H9 (cell line): Measurements from ENCODE around the gene MRRF. TPM values are rescaled to one million over a fixed set of nuclear protein-coding genes. Genes with fewer than 3 reads are reported as not detected.

Source experiments
- DNase-seq: peaks from one replicate; pipeline ENCODE4 v3.0.0-alpha.2; 2017
- H2AFZ ChIP-seq: one replicate; pipeline ENCODE4 v1.6.1; 2013; ENCODE audit warnings: mild to moderate bottlenecking, low read length, control low read depth, moderate library complexity
- H2AK5ac ChIP-seq: 2 replicates; pipeline ENCODE4 v1.6.1; 2013; ENCODE audit warnings: low read length, control low read depth, mixed read lengths; ENCODE audit not compliant: insufficient read length
- H2BK120ac ChIP-seq: one replicate; pipeline ENCODE4 v1.6.1; 2013; ENCODE audit warnings: low read depth, mild to moderate bottlenecking, low read length, control low read depth, inconsistent platforms; ENCODE audit not compliant: poor library complexity, severe bottlenecking
- H2BK12ac ChIP-seq: 2 replicates; pipeline ENCODE4 v1.6.1; 2013; ENCODE audit warnings: low read length, control low read depth, mixed read lengths, low read depth; ENCODE audit not compliant: insufficient read length
- H2BK15ac ChIP-seq: 2 replicates; pipeline ENCODE4 v1.6.1; 2013; ENCODE audit warnings: low read depth, low read length, control low read depth
- H2BK20ac ChIP-seq: one replicate; pipeline ENCODE4 v1.6.1; 2013; ENCODE audit warnings: low read depth, mild to moderate bottlenecking, low read length, control low read depth, inconsistent platforms; ENCODE audit not compliant: poor library complexity, severe bottlenecking
- H2BK5ac ChIP-seq: 2 replicates; pipeline ENCODE4 v1.6.1; 2013; ENCODE audit warnings: low read length, control low read depth, mixed read lengths; ENCODE audit not compliant: insufficient read length
- H3K14ac ChIP-seq: 2 replicates; pipeline ENCODE4 v1.6.1; 2013; ENCODE audit warnings: low read length, control low read depth; ENCODE audit not compliant: insufficient read depth
- H3K18ac ChIP-seq: 2 replicates; pipeline ENCODE4 v1.6.1; 2013; ENCODE audit warnings: low read depth, mild to moderate bottlenecking, mixed read lengths, low read length, control low read depth; ENCODE audit not compliant: insufficient read length
- H3K23ac ChIP-seq: 2 replicates; pipeline ENCODE4 v1.6.1; 2013; ENCODE audit warnings: low read length, control low read depth, mixed read lengths, low read depth; ENCODE audit not compliant: insufficient read length
- H3K23me2 ChIP-seq: 2 replicates; pipeline ENCODE4 v1.6.1; 2013; ENCODE audit warnings: low read depth, mild to moderate bottlenecking, mixed read lengths, low read length, control low read depth; ENCODE audit not compliant: insufficient read length, poor library complexity, severe bottlenecking
- H3K27ac ChIP-seq: 2 replicates; pipeline ENCODE4 v1.5.1; 2013; ENCODE audit warnings: low read length, control low read depth, mixed read lengths, low read depth; ENCODE audit not compliant: insufficient read length
- H3K27me3 ChIP-seq: 2 replicates; pipeline ENCODE4 v1.6.1; 2013; ENCODE audit warnings: low read length, control low read depth, inconsistent platforms; ENCODE audit not compliant: insufficient read depth
- H3K4ac ChIP-seq: 2 replicates; pipeline ENCODE4 v1.6.1; 2013; ENCODE audit warnings: low read depth, mild to moderate bottlenecking, control low read depth, inconsistent platforms, low read length, moderate library complexity
- H3K4me1 ChIP-seq: 2 replicates; pipeline ENCODE4 v1.6.1; 2013; ENCODE audit warnings: low read length, control low read depth, inconsistent platforms; ENCODE audit not compliant: insufficient read depth
- H3K4me2 ChIP-seq: 2 replicates; pipeline ENCODE4 v1.6.1; 2013; ENCODE audit warnings: low read length, control low read depth, mixed read lengths; ENCODE audit not compliant: insufficient read length, insufficient read depth
- H3K56ac ChIP-seq: 2 replicates; pipeline ENCODE4 v1.6.1; 2013; ENCODE audit warnings: low read depth, mild to moderate bottlenecking, mixed read lengths, low read length, control low read depth; ENCODE audit not compliant: insufficient read length
- H3K79me1 ChIP-seq: 2 replicates; pipeline ENCODE4 v1.6.1; 2013; ENCODE audit warnings: low read depth, mild to moderate bottlenecking, moderate library complexity, low read length, control low read depth, inconsistent platforms; ENCODE audit not compliant: insufficient read depth, poor library complexity, severe bottlenecking
- H3K79me2 ChIP-seq: 2 replicates; pipeline ENCODE4 v1.6.1; 2013; ENCODE audit warnings: low read length, control low read depth, inconsistent platforms; ENCODE audit not compliant: insufficient read depth
- H3K9ac ChIP-seq: 2 replicates; pipeline ENCODE4 v1.6.1; 2013; ENCODE audit warnings: low read length, control low read depth, mixed read lengths; ENCODE audit not compliant: insufficient read length; ENCODE audit errors: extremely low read depth
- H3K9me3 ChIP-seq: one replicate; pipeline ENCODE4 v1.6.1; 2013; ENCODE audit warnings: low read depth, low read length, inconsistent platforms; ENCODE audit not compliant: control insufficient read depth
- H3T11ph ChIP-seq: one replicate; pipeline ENCODE4 v1.6.1; 2013; ENCODE audit warnings: mild to moderate bottlenecking, low read length, control low read depth, inconsistent platforms
- H4K20me1 ChIP-seq: one replicate; pipeline ENCODE4 v1.6.1; 2013; ENCODE audit not compliant: control insufficient read depth, insufficient read length, insufficient read depth
- H4K5ac ChIP-seq: 2 replicates; pipeline ENCODE4 v1.6.1; 2013; ENCODE audit warnings: low read depth, mild to moderate bottlenecking, mixed read lengths, low read length, control low read depth; ENCODE audit not compliant: insufficient read length
- H4K8ac ChIP-seq: replicated peaks from 2 replicates; pipeline ENCODE4 v1.6.1; 2013; ENCODE audit warnings: low read length, control low read depth, mixed read lengths, low read depth; ENCODE audit not compliant: insufficient read length
- H4K91ac ChIP-seq: 2 replicates; pipeline ENCODE4 v1.6.1; 2013; ENCODE audit warnings: low read depth, mild to moderate bottlenecking, moderate library complexity, mixed read lengths, low read length, control low read depth; ENCODE audit not compliant: insufficient read length
- H3K27ac Mint-ChIP-seq, 3 experiments: 2 replicates in 2 of 3; 3 replicates in 1 of 3; pipeline ENCODE4 v1.8.0; 2020 to 2021; ENCODE audit warnings: mixed read lengths in 3 of 3, mild to moderate bottlenecking in 1 of 3, moderate library complexity in 1 of 3
- H3K27me3 Mint-ChIP-seq: 2 replicates; pipeline ENCODE4 v1.8.0; 2021; ENCODE audit warnings: low read depth, mild to moderate bottlenecking, moderate library complexity, mixed read lengths
- H3K36me3 Mint-ChIP-seq, 3 experiments: 2 replicates in 2 of 3; 3 replicates in 1 of 3; pipeline ENCODE4 v1.8.0; 2020 to 2021; ENCODE audit warnings: low read depth in 3 of 3, mixed read lengths in 3 of 3; ENCODE audit not compliant: insufficient read depth in 1 of 3
- H3K4me1 Mint-ChIP-seq, 2 experiments: 2 replicates each; pipeline ENCODE4 v1.8.0; 2020; ENCODE audit warnings: mixed read lengths in 2 of 2
- H3K4me3 Mint-ChIP-seq, 2 experiments: 2 replicates in 1 of 2; 3 replicates in 1 of 2; pipeline ENCODE4 v1.8.0; 2020 to 2021; ENCODE audit warnings: mild to moderate bottlenecking in 2 of 2, mixed read lengths in 2 of 2, moderate library complexity in 1 of 2
- H3K9me3 Mint-ChIP-seq, 2 experiments: 2 replicates in 1 of 2; 3 replicates in 1 of 2; pipeline ENCODE4 v1.8.0; 2020; ENCODE audit warnings: mild to moderate bottlenecking in 2 of 2, mixed read lengths in 2 of 2, moderate library complexity in 1 of 2
- CTCF ChIP-seq: fragments of 200-600 bp; sonication (generic); conservative IDR thresholded peaks from 3 replicates; pipeline ENCODE4 v1.8.0; 2021; ENCODE audit warnings: antibody characterized with exemption, mild to moderate bottlenecking
- WGBS: extraction: QIAGEN DNeasy Blood & Tissue Kit; methylation state at CpG from one replicate; pipeline ENCODE4 v1.1.7; 2013; ENCODE audit warnings: missing lambda C conversion rate, low lambda C conversion rate, mixed read lengths; ENCODE audit not compliant: insufficient read length; ENCODE audit errors: extremely low coverage; 5-methylcytosine and 5-hydroxymethylcytosine counted together
- total RNA-seq: library from RNA; stranded (reverse); gene quantifications from 2 replicates; pipeline ENCODE4 v1.2.1, GENCODE V29; 2021

Gene MRRF
- total RNA-seq, 1 experiment from 2014 or later, result 33.7 TPM

- peaks cover 5 to 13% of the 10 kb centered on the region in 2 experiments for H3K4me1 Mint-ChIP-seq
- Histone ChIP-seq H3K56ac (no peak overlapping the region), H3K9ac (no peak overlapping the region), H3K27ac (no peak overlapping the region), H3K4me1 (no peaks in the 10 kb centered on the region; the same call in 1 of the 2 replicates), H3K79me2 (peaks cover 2% of the 10 kb centered on the region; the same call in 1 of the 2 replicates), H4K91ac (no peak overlapping the region), H3K4me2 (no peak overlapping the region), H2BK20ac (no peak overlapping the region), H3K27me3 (no peaks in the 10 kb centered on the region), H3K14ac (no peak overlapping the region), H3K23ac (no peak overlapping the region), H3K23me2 (no peaks in the 10 kb centered on the region), H2BK15ac (no peak overlapping the region), H3K9me3 (no peaks in the 10 kb centered on the region), H3T11ph (no peak overlapping the region), H2BK120ac (no peak overlapping the region), H3K79me1 (no peaks in the 10 kb centered on the region), H3K18ac (no peak overlapping the region), H2AK5ac (no peak overlapping the region), H4K5ac (no peak overlapping the region), H2AFZ (no peak overlapping the region), H3K4ac (no peak overlapping the region), H4K20me1 (no peaks in the 10 kb centered on the region), H2BK12ac (no peak overlapping the region), H2BK5ac (no peak overlapping the region), H4K8ac (no peak overlapping the region)
- no peak overlapping the region for H3K4me3 Mint-ChIP-seq
- no peak for DNase-seq
- H3K27ac Mint-ChIP-seq, result no peak overlapping the region
- no peaks in the 10 kb centered on the region for H3K27me3 Mint-ChIP-seq
- H3K36me3 Mint-ChIP-seq, result peaks cover 45 to 56% (median 52%) of the 10 kb centered on the region in 3 experiments
- WGBS, result no CpG with 5 or more reads among the region's 10 CpGs
- TF ChIP-seq CTCF, result no peak
- peaks cover 5 to 20% of the 10 kb centered on the region in 2 experiments; a peak in 4 of 5 replicates for H3K9me3 Mint-ChIP-seq
Observed at GRCh38 chr9:122277285-122277897, 12.7 kb downstream of the MRRF start.
